GM12865 (cell line): ENCODE measurements around the gene CPN2.

Experiments used
- DNase-seq: peaks from one replicate; pipeline ENCODE4 v3.0.0; 2010; ENCODE audit warnings: low read depth
- H3K4me3 ChIP-seq: 2 replicates; pipeline ENCODE4 v1.5.1; 2011; ENCODE audit warnings: mild to moderate bottlenecking, low read depth, low read length, control low read depth
- CTCF ChIP-seq: IDR thresholded peaks from 2 replicates; pipeline ENCODE4 v1.5.1; 2011; ENCODE audit warnings: low read length, control low read depth, low read depth, inconsistent platforms; ENCODE audit not compliant: insufficient read depth; ENCODE audit errors: missing control alignments

The CPN2 gene

GRCh38 chr3:194382196-194382891 is 31.2 kb upstream of the CPN2 start:
- no peak for TF ChIP-seq CTCF
- H3K4me3 ChIP-seq = no peak overlapping the region
- no peak for DNase-seq

- no peak overlapping the region for H3K4me3 ChIP-seq
- no peak for TF ChIP-seq CTCF
- DNase-seq = no peak
Measured at GRCh38 chr3:194381460-194381875, 30.3 kb upstream of the CPN2 start.

- TF ChIP-seq CTCF = no peak
- no peak for DNase-seq
- no peak overlapping the region for H3K4me3 ChIP-seq
Measured at GRCh38 chr3:194380326-194380725, 29.2 kb upstream of the CPN2 start.

- DNase-seq = no peak
- H3K4me3 ChIP-seq = no peak overlapping the region
- TF ChIP-seq CTCF = no peak
Measured at GRCh38 chr3:194379651-194380050, 28.5 kb upstream of the CPN2 start.

- no peak for DNase-seq
- no peak for TF ChIP-seq CTCF
Measured at GRCh38 chr3:194379231-194379630, 28.1 kb upstream of the CPN2 start.

GRCh38 chr3:194377708-194378107 is 26.6 kb upstream of the CPN2 start:
- no peak for DNase-seq
- no peak overlapping the region for H3K4me3 ChIP-seq
- TF ChIP-seq CTCF = no peak

More at GRCh38 chr3:194379231-194379630, 28.1 kb upstream of the CPN2 start:
- no peak overlapping the region for H3K4me3 ChIP-seq

GRCh38 chr3:194376241-194376560 is 25.1 kb upstream of the CPN2 start:
- TF ChIP-seq CTCF = no peak
- no peak for DNase-seq
- no peak overlapping the region for H3K4me3 ChIP-seq
